T-helper 2 cell treated with Interferon-gamma antibody and Interleukin-4, amounts not matched to agents 100 ng/mL and 5 ng/mL, for 36 hours (primary cell): ENCODE data around the gene MSANTD1. TPM values are rescaled to one million over a fixed set of nuclear protein-coding genes. Genes with fewer than 3 reads are reported as not detected.

Source experiments
- intact Hi-C: fragments of 100-400 bp; cut with micrococcal nuclease; formaldehyde crosslinking; loops from one replicate; pipeline ENCODE4 v1.15.1; 2023
- total RNA-seq: library from RNA; stranded (reverse); gene quantifications from 2 replicates; pipeline ENCODE4 v1.2.3, GENCODE V29; 2022

The MSANTD1 gene
- total RNA-seq, 1 donor from 2014 or later: 1.1 TPM

GRCh38 chr4:3215733-3216132, 33.2 kb upstream of the MSANTD1 start:
- intact Hi-C loops: no loop called here

GRCh38 chr4:3217266-3217665, 31.7 kb upstream of the MSANTD1 start:
- intact Hi-C loops: no loop called here

- intact Hi-C loops: no loop called here
Measured at GRCh38 chr4:3217771-3218170, 31.2 kb upstream of the MSANTD1 start.

- intact Hi-C loops: no loop called here
Measured at GRCh38 chr4:3218824-3219760, 29.9 kb upstream of the MSANTD1 start.

GRCh38 chr4:3219761-3220475, 29.0 kb upstream of the MSANTD1 start:
- intact Hi-C loops: no loop called here

- intact Hi-C loops: no loop called here
Measured at GRCh38 chr4:3220476-3221183, 28.3 kb upstream of the MSANTD1 start.

- intact Hi-C loops: no loop called here
Measured at GRCh38 chr4:3221184-3221494, 27.8 kb upstream of the MSANTD1 start.

GRCh38 chr4:3221996-3222395, 27.0 kb upstream of the MSANTD1 start:
- intact Hi-C loops: no loop called here

- intact Hi-C loops: no loop called here
Measured at GRCh38 chr4:3223346-3223745, 25.6 kb upstream of the MSANTD1 start.

GRCh38 chr4:3223956-3224748, 24.8 kb upstream of the MSANTD1 start:
- intact Hi-C loops: no loop called here

GRCh38 chr4:3225071-3225850, 23.7 kb upstream of the MSANTD1 start:
- intact Hi-C loops: no loop called here

- intact Hi-C loops: no loop called here
Measured at GRCh38 chr4:3225936-3226335, 23.0 kb upstream of the MSANTD1 start.

GRCh38 chr4:3226467-3226866, 22.5 kb upstream of the MSANTD1 start:
- intact Hi-C loops: no loop called here

GRCh38 chr4:3226944-3227343, 22.0 kb upstream of the MSANTD1 start:
- intact Hi-C loops: no loop called here

- intact Hi-C loops: no loop called here
Measured at GRCh38 chr4:3227878-3228675, 20.9 kb upstream of the MSANTD1 start.

GRCh38 chr4:3228881-3229280, 20.1 kb upstream of the MSANTD1 start:
- intact Hi-C loops: no loop called here

GRCh38 chr4:3229328-3229727, 19.6 kb upstream of the MSANTD1 start:
- intact Hi-C loops: no loop called here

- intact Hi-C loops: no loop called here
Measured at GRCh38 chr4:3229964-3230363, 19.0 kb upstream of the MSANTD1 start.

GRCh38 chr4:3231471-3231870, 17.5 kb upstream of the MSANTD1 start:
- intact Hi-C loops: no loop called here

- intact Hi-C loops: no loop called here
Measured at GRCh38 chr4:3232001-3232400, 17.0 kb upstream of the MSANTD1 start.
